Measurements from ENCODE around the gene TRANK1. TPM values are rescaled to one million over a fixed set of nuclear protein-coding genes. Genes with fewer than 3 reads are reported as not detected.

The TRANK1 gene
- total and polyA plus RNA-seq, 2 of the 8 experiments (the other 6 are each of a cell fraction or from before 2014, with no cell fraction given) = 2.9 to 8.8 TPM

DNA sequence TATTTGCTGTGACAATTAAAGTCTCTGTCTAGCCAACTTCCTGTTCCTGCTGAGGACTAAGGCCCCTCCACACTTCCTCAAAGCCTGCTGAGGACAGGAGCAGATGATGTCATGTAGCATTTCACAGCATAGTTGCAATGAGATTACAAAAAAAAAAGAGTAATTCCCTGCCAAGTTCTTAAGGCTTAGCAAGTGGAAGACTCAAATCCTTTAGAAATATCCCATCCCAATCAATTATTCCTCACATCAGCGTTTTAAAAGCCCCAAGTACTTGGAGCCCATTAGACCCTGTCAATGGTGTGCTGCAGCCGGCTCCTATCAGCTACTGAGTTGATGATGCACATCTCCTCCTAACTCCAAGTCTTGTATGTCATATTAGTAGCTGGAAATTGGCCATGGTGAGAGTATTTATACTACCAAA is 51.7 kb downstream of the TRANK1 start (continued):
- no peak for TF ChIP-seq GABPA (IDR thresholded peaks at IDR 0.05; ENCODE audit: borderline replicate concordance, insufficient read depth, low read length)

All from H1 (cell line).